Hepatocyte (in vitro differentiated cells): ENCODE results near the gene TNFRSF21. TPM values are rescaled to one million over a fixed set of nuclear protein-coding genes. Genes with fewer than 3 reads are reported as not detected.

Source experiments
- DNase-seq: peaks from one replicate; pipeline ENCODE4 v3.0.0-alpha.2; 2016; ENCODE audit warnings: low spot score
- H2AFZ ChIP-seq: fragments of 200-600 bp; sonication (generic); 2 replicates; pipeline ENCODE4 v1.6.0; 2016; ENCODE audit warnings: antibody characterized with exemption, mild to moderate bottlenecking
- H3K27ac ChIP-seq: fragments of 200-600 bp; sonication (generic); 2 replicates; pipeline ENCODE4 v1.5.1; 2016; ENCODE audit warnings: mild to moderate bottlenecking
- H3K27me3 ChIP-seq: fragments of 200-600 bp; sonication (generic); 2 replicates; pipeline ENCODE4 v1.6.1; 2016
- H3K36me3 ChIP-seq: fragments of 200-600 bp; sonication (generic); replicated peaks from 2 replicates; pipeline ENCODE4 v1.5.1; 2016; ENCODE audit warnings: low read depth; ENCODE audit not compliant: insufficient read depth
- H3K4me1 ChIP-seq: fragments of 200-600 bp; sonication (generic); 2 replicates; pipeline ENCODE4 v1.5.1; 2016; ENCODE audit warnings: mild to moderate bottlenecking, moderate library complexity; ENCODE audit not compliant: insufficient read depth
- H3K4me2 ChIP-seq: fragments of 200-600 bp; sonication (generic); 2 replicates; pipeline ENCODE4 v1.6.0; 2016
- H3K4me3 ChIP-seq: fragments of 200-600 bp; sonication (generic); 2 replicates; pipeline ENCODE4 v1.5.1; 2016; ENCODE audit warnings: mild to moderate bottlenecking
- H3K79me2 ChIP-seq: fragments of 200-600 bp; sonication (generic); 2 replicates; pipeline ENCODE4 v1.6.0; 2017; ENCODE audit warnings: mild to moderate bottlenecking
- H3K9me2 ChIP-seq: fragments of 200-600 bp; sonication (generic); replicated peaks from 2 replicates; pipeline ENCODE4 v1.6.0; 2017; ENCODE audit warnings: mild to moderate bottlenecking; ENCODE audit not compliant: insufficient read depth
- H3K9me3 ChIP-seq: fragments of 200-600 bp; sonication (generic); 2 replicates; pipeline ENCODE4 v1.5.1; 2016; ENCODE audit warnings: low read depth, mild to moderate bottlenecking
- H4K20me1 ChIP-seq: fragments of 200-600 bp; sonication (generic); 2 replicates; pipeline ENCODE4 v1.6.0; 2016; ENCODE audit warnings: mild to moderate bottlenecking; ENCODE audit not compliant: insufficient read depth, poor library complexity, severe bottlenecking
- CTCF ChIP-seq: fragments of 200-600 bp; sonication (generic); IDR thresholded peaks from 2 replicates; pipeline ENCODE4 v1.5.1; 2016; ENCODE audit warnings: antibody characterized with exemption, mild to moderate bottlenecking; ENCODE audit not compliant: poor library complexity
- EZH2 ChIP-seq: fragments of 200-600 bp; sonication (generic); IDR thresholded peaks from 2 replicates; pipeline ENCODE4 v1.6.1; 2016; ENCODE audit warnings: antibody characterized with exemption, mild to moderate bottlenecking, borderline replicate concordance
- EZH2phosphoT487 ChIP-seq: fragments of 200-600 bp; sonication (generic); IDR thresholded peaks from one replicate; pipeline ENCODE4 v1.6.1; 2018; ENCODE audit warnings: antibody characterized with exemption, mild to moderate bottlenecking, low read depth, moderate library complexity; ENCODE audit not compliant: unreplicated experiment, severe bottlenecking
- WGBS: methylation state at CpG from one replicate; pipeline ENCODE4 v1.1.6; 2016; ENCODE audit warnings: low lambda C conversion rate; ENCODE audit errors: missing lambda C conversion rate; 5-methylcytosine and 5-hydroxymethylcytosine counted together
- polyA plus RNA-seq: library from polyadenylated mRNA; unstranded; fragments of >200 nt; fragmentation: Nextera tagmentation; extraction: Ambion mirVana; gene quantifications from 2 replicates; pipeline ENCODE4 v1.2.1, GENCODE V29; 2016
- total RNA-seq: library from RNA; depleted of rRNA; stranded (reverse); fragments of >200 nt; gene quantifications from 2 replicates; pipeline ENCODE4 v1.2.3, GENCODE V29; 2014

TNFRSF21 gene
- total and polyA plus RNA-seq, 2 experiments from 2014 or later = 52.1 to 104 TPM

- no peak for TF ChIP-seq EZH2phosphoT487
- TF ChIP-seq EZH2 = no peak
- no peak for TF ChIP-seq CTCF
- Histone ChIP-seq H3K4me1 (peaks cover 17% of the 10 kb centered on the region), H3K9me3 (no peaks in the 10 kb centered on the region), H3K9me2 (no peaks in the 10 kb centered on the region), H3K79me2 (peaks cover 15% of the 10 kb centered on the region), H3K4me2 (peak overlapping the region; percentile 6), H3K27me3 (no peaks in the 10 kb centered on the region), H3K27ac (no peak overlapping the region), H2AFZ (no peak overlapping the region), H3K4me3 (no peak overlapping the region), H4K20me1 (no peaks in the 10 kb centered on the region), H3K36me3 (no peaks in the 10 kb centered on the region)
- WGBS = 54% methylated on average over 2 of the region's 2 CpGs
- DNase-seq = no peak
Observed at GRCh38 chr6:47247227-47247797, 62.4 kb downstream of the TNFRSF21 start.

GRCh38 chr6:47246551-47246950 is 63.2 kb downstream of the TNFRSF21 start:
- TF ChIP-seq EZH2 (no peak), EZH2phosphoT487 (no peak)
- Histone ChIP-seq H3K79me2 (peaks cover 15% of the 10 kb centered on the region), H3K4me1 (peaks cover 22% of the 10 kb centered on the region), H3K27me3 (no peaks in the 10 kb centered on the region), H2AFZ (no peak overlapping the region), H3K9me2 (no peaks in the 10 kb centered on the region), H3K4me2 (no peak overlapping the region), H3K27ac (no peak overlapping the region), H3K9me3 (no peaks in the 10 kb centered on the region), H3K4me3 (no peak overlapping the region), H4K20me1 (no peaks in the 10 kb centered on the region), H3K36me3 (no peaks in the 10 kb centered on the region)
- no peak for DNase-seq
- WGBS = 85% methylated on average over 2 of the region's 2 CpGs

- H3K4me3 ChIP-seq = no peak overlapping the region
- no peak overlapping the region for H2AFZ ChIP-seq
- no peaks in the 10 kb centered on the region for H3K9me3 ChIP-seq
- H3K27ac ChIP-seq = no peak overlapping the region
- no peaks in the 10 kb centered on the region for H4K20me1 ChIP-seq
- DNase-seq = no peak
- no peak overlapping the region for H3K4me2 ChIP-seq
- H3K79me2 ChIP-seq = peaks cover 17% of the 10 kb centered on the region
- TF ChIP-seq EZH2 (no peak), EZH2phosphoT487 (no peak)
- H3K27me3 ChIP-seq = no peaks in the 10 kb centered on the region
- WGBS = 80% methylated on average over 2 of the region's 2 CpGs
- H3K4me1 ChIP-seq = peaks cover 22% of the 10 kb centered on the region
- H3K9me2 ChIP-seq = no peaks in the 10 kb centered on the region
- H3K36me3 ChIP-seq = no peaks in the 10 kb centered on the region
Observed at GRCh38 chr6:47245745-47246371, 63.8 kb downstream of the TNFRSF21 start.

- Histone ChIP-seq H4K20me1 (no peaks in the 10 kb centered on the region), H3K27me3 (no peaks in the 10 kb centered on the region), H3K9me3 (no peaks in the 10 kb centered on the region), H3K4me1 (peaks cover 29% of the 10 kb centered on the region), H3K36me3 (no peaks in the 10 kb centered on the region), H3K27ac (peak overlapping the region; percentile 69), H3K9me2 (no peaks in the 10 kb centered on the region), H3K79me2 (peaks cover 21% of the 10 kb centered on the region), H3K4me3 (no peak overlapping the region), H3K4me2 (peak overlapping the region; percentile 18), H2AFZ (no peak overlapping the region)
- DNase-seq = peak; percentile 92
- 45% methylated on average over 14 of the region's 14 CpGs for WGBS
- TF ChIP-seq CTCF = no peak
- TF ChIP-seq EZH2phosphoT487 = no peak
- TF ChIP-seq EZH2 = no peak
Observed at GRCh38 chr6:47242483-47243386, 67.0 kb downstream of the TNFRSF21 start.
